Measurements from ENCODE around the gene C1orf94.

C1orf94 gene, protein sequence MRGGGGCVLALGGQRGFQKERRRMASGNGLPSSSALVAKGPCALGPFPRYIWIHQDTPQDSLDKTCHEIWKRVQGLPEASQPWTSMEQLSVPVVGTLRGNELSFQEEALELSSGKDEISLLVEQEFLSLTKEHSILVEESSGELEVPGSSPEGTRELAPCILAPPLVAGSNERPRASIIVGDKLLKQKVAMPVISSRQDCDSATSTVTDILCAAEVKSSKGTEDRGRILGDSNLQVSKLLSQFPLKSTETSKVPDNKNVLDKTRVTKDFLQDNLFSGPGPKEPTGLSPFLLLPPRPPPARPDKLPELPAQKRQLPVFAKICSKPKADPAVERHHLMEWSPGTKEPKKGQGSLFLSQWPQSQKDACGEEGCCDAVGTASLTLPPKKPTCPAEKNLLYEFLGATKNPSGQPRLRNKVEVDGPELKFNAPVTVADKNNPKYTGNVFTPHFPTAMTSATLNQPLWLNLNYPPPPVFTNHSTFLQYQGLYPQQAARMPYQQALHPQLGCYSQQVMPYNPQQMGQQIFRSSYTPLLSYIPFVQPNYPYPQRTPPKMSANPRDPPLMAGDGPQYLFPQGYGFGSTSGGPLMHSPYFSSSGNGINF

DNA sequence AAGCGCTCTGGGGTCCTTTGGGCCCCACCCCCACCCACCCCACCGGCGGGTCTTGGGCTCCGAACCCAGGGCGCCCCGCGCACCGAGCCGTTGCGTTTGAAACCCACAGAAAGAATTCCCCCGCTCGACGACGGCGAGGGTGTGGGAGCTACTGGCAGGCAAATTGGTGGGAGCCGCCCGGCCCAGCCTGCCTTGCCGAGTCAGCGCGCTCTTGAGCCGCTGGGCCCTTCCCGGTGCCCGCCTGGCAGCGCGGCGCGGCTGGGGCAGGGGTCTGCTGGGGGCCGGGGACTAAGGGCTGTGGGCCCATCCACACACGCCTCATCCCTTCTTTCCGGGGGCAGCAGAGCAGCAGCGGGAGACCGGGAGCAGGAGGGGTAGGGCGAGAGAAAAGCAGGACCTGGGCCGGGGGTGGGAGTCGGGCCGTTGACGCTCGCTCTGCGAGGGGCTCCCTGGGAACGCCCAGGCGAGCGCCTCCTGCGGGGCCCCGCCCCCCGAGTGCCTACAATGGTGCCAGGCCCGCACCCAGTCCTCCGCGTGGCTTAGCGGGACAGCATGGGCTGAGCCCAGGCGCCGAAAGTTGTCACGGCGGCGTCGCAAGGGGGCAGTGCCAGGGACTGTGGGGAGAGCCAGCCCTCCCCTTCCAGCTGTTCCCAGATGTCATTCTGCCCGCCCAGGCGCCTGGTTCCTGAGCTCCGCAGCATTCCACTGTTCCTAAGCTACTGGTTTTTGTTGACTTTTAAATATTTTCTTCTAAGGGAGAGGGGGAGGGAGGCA lies at the start of gene C1orf94:
Gene C1orf94 (plus strand): TSS at position 78 of the 774 bp plus-strand sequence. CDS start 883 bp downstream, outside the sequence.
- H3K9me3 ChIP-seq (ENCODE audit: insufficient read depth, low read length): no peaks in the 10 kb centered on the region
- no peak for TF ChIP-seq EZH2phosphoT487 (IDR thresholded peaks at IDR 0.05; ENCODE audit: low read depth)
- TF ChIP-seq, protein P1, sequence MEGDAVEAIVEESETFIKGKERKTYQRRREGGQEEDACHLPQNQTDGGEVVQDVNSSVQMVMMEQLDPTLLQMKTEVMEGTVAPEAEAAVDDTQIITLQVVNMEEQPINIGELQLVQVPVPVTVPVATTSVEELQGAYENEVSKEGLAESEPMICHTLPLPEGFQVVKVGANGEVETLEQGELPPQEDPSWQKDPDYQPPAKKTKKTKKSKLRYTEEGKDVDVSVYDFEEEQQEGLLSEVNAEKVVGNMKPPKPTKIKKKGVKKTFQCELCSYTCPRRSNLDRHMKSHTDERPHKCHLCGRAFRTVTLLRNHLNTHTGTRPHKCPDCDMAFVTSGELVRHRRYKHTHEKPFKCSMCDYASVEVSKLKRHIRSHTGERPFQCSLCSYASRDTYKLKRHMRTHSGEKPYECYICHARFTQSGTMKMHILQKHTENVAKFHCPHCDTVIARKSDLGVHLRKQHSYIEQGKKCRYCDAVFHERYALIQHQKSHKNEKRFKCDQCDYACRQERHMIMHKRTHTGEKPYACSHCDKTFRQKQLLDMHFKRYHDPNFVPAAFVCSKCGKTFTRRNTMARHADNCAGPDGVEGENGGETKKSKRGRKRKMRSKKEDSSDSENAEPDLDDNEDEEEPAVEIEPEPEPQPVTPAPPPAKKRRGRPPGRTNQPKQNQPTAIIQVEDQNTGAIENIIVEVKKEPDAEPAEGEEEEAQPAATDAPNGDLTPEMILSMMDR (IDR thresholded peaks at IDR 0.05; ENCODE audit: low read depth, low read length): no peak
- H3K27ac ChIP-seq (ENCODE audit: low read length): no peak within 1 kb of the TSS
- H3K79me2 ChIP-seq (ENCODE audit: low read length): no peaks in the 10 kb centered on the region
- H3K27me3 ChIP-seq (ENCODE audit: low read depth, low read length): no peaks in the 10 kb centered on the region
- H3K36me3 ChIP-seq (replicated peaks; ENCODE audit: low read depth, low read length): no peaks in the 10 kb centered on the region
- H4K20me1 ChIP-seq (ENCODE audit: insufficient read depth, low read length): no peaks in the 10 kb centered on the region
- H3K4me1 ChIP-seq (ENCODE audit: low read length): no peaks in the 10 kb centered on the region
- H3K4me2 ChIP-seq (ENCODE audit: low read length): no peak within 1 kb of the TSS
- H2AFZ ChIP-seq (ENCODE audit: low read depth, low read length): no peak within 1 kb of the TSS
- H3K9ac ChIP-seq (ENCODE audit: low read length): no peak within 1 kb of the TSS
- no peak within 1 kb of the TSS for H3K4me3 ChIP-seq (ENCODE audit: low read length)

DNA sequence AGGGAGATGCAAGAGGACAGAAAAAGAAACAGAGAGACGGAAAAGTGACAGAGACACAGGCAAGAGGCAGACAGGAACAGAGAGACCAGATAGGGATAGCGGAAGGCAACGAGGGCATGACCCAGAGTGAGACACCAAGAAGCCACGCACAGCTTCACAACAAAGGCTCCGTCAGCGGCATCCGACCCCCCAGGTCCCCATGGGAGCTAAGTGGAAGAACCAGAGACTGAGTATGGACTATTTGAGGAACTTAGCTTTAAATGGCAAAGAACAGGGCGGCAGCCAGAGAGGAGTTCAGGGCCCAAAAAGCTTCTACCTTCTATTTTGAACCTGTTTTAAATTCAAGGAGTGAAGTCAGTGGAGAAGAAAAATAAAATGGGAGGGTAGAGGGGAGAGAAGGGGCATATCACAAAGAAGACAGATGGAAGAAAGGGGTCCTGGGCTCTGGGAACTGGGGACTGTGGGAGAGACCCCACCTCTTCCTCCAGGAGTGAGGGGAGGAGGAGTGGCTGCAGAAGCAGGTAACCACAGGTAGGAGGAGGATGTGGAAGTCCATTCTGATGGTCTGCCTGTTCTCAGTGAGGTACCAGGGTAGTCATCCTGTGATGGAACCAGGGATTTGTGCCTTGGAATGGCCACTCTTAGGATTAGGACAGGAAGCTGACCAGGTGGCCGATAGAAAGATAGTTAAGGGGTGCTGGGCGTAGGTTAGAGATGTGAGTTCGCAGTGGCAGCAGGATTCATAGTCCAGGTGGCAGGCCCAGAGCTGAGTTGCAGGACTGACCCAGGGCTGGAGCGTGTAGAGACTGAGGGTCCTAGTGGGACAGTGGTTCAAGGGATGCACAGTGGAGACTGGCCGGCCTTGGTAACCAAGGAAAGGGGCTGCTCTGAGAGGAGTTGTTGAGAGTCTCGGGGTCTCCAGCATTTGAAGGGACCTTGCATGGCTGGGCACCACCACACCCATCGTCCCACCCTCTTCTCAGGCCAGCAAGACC lies 49.4 kb upstream of the C1orf94 start:
- TF ChIP-seq EZH2phosphoT487 (IDR thresholded peaks at IDR 0.05; ENCODE audit: low read depth): no peak
- TF ChIP-seq, protein P1 (IDR thresholded peaks at IDR 0.05; ENCODE audit: low read depth, low read length): no peak
- Histone ChIP-seq H3K9me3 (ENCODE audit: insufficient read depth, low read length) (no peaks in the 10 kb centered on the region), H3K4me1 (ENCODE audit: low read length) (peaks cover 5% of the 10 kb centered on the region)

GRCh38 chr1:34128186-34128889 lies 48.4 kb upstream of the C1orf94 start:
- no peak overlapping the region for H3K4me3 ChIP-seq (ENCODE audit: low read length)
- H3K4me2 ChIP-seq (ENCODE audit: low read length): no peak overlapping the region
- no peaks in the 10 kb centered on the region for H3K9me3 ChIP-seq (ENCODE audit: insufficient read depth, low read length)
- no peak overlapping the region for H2AFZ ChIP-seq (ENCODE audit: low read depth, low read length)
- TF ChIP-seq EZH2phosphoT487 (IDR thresholded peaks at IDR 0.05; ENCODE audit: low read depth): no peak
- TF ChIP-seq, protein P1 (IDR thresholded peaks at IDR 0.05; ENCODE audit: low read depth, low read length): no peak
- no peaks in the 10 kb centered on the region for H4K20me1 ChIP-seq (ENCODE audit: insufficient read depth, low read length)
- H3K9ac ChIP-seq (ENCODE audit: low read length): no peak overlapping the region
- no peaks in the 10 kb centered on the region for H3K4me1 ChIP-seq (ENCODE audit: low read length)
- H3K36me3 ChIP-seq (replicated peaks; ENCODE audit: low read depth, low read length): no peaks in the 10 kb centered on the region
- H3K79me2 ChIP-seq (ENCODE audit: low read length): no peaks in the 10 kb centered on the region
- no peaks in the 10 kb centered on the region for H3K27me3 ChIP-seq (ENCODE audit: low read depth, low read length)
- no peak overlapping the region for H3K27ac ChIP-seq (ENCODE audit: low read length)

More for the DNA sequence above, 49.4 kb upstream of the C1orf94 start:
- H3K79me2 ChIP-seq (ENCODE audit: low read length): no peaks in the 10 kb centered on the region
- no peaks in the 10 kb centered on the region for H4K20me1 ChIP-seq (ENCODE audit: insufficient read depth, low read length)
- H3K27me3 ChIP-seq (ENCODE audit: low read depth, low read length): no peaks in the 10 kb centered on the region
- no peak overlapping the region for H3K4me2 ChIP-seq (ENCODE audit: low read length)
- no peaks in the 10 kb centered on the region for H3K36me3 ChIP-seq (replicated peaks; ENCODE audit: low read depth, low read length)
- H3K4me3 ChIP-seq (ENCODE audit: low read length): no peak overlapping the region
- no peak overlapping the region for H2AFZ ChIP-seq (ENCODE audit: low read depth, low read length)
- H3K9ac ChIP-seq (ENCODE audit: low read length): no peak overlapping the region
- no peak overlapping the region for H3K27ac ChIP-seq (ENCODE audit: low read length)

Measured in OCI-LY3 (cell line).